Stomach (tissue), 9 donors: ENCODE results near the gene TPPP3. TPM values are rescaled to one million over a fixed set of nuclear protein-coding genes. Genes with fewer than 3 reads are reported as not detected.
"Not testable (repeated sequence)": the region's sequence is repeated elsewhere in the genome, so short reads cannot be mapped to it uniquely, and the experiment has no call there.

Experiments used
- DNase-seq, 2 donors: peaks; one replicate each; pipeline versions ENCODE4 v3.0.0 to v3.0.0-alpha.2; 2013 to 2019
- H3K27ac ChIP-seq, 5 donors: fragments of 200-600 bp in 4 of 5; sonication (generic) in 4 of 5; one replicate each; pipeline ENCODE4 v1.5.1; 2013 to 2019; ENCODE audit warnings: mild to moderate bottlenecking in 1 of 5, moderate library complexity in 1 of 5
- H3K27me3 ChIP-seq, 3 donors: fragments of 200-600 bp; sonication (generic); one replicate each; pipeline ENCODE4 v1.5.1; 2017 to 2019; ENCODE audit warnings: mixed run types in 1 of 3
- H3K36me3 ChIP-seq, 4 donors: fragments of 200-600 bp; sonication (generic); 1 replicate in 3 of 4; 2 replicates in 1 of 4; pipeline ENCODE4 v1.5.1; 2016 to 2019
- H3K4me1 ChIP-seq, 4 donors: fragments of 200-600 bp; sonication (generic); one replicate each; pipeline ENCODE4 v1.5.1; 2016 to 2019
- H3K4me3 ChIP-seq, 4 donors: fragments of 200-600 bp; sonication (generic) in 3 of 4; one replicate each; pipeline ENCODE4 v1.5.1; 2016 to 2019; ENCODE audit warnings: mild to moderate bottlenecking in 1 of 4
- H3K9me3 ChIP-seq, 4 donors: fragments of 200-600 bp; sonication (generic); one replicate each; pipeline ENCODE4 v1.5.1; 2016 to 2019
- CTCF ChIP-seq, 7 experiments: fragments of 450-650 bp in 4 of 7; fragments of 200-600 bp in 3 of 7; sonication (generic) in 3 of 7; IDR thresholded peaks; one replicate each; pipeline ENCODE4 v1.5.1; 2016 to 2019; ENCODE audit warnings: antibody characterized with exemption in 7 of 7, control low read depth in 2 of 7, mild to moderate bottlenecking in 1 of 7
- EP300 ChIP-seq: sonication (generic); formaldehyde crosslinking; IDR thresholded peaks from one replicate; pipeline ENCODE4 v1.6.1; 2017; ENCODE audit warnings: antibody characterized with exemption
- POLR2A ChIP-seq, 4 donors: fragments of 450-650 bp; IDR thresholded peaks; one replicate each; pipeline ENCODE4 v1.6.1; 2016; ENCODE audit warnings: antibody characterized with exemption in 4 of 4, control low read depth in 2 of 4, mild to moderate bottlenecking in 1 of 4, moderate library complexity in 1 of 4
- POLR2AphosphoS5 ChIP-seq, 3 donors: sonication (generic); formaldehyde crosslinking; IDR thresholded peaks; one replicate each; pipeline ENCODE4 v1.6.1; 2016; ENCODE audit warnings: antibody characterized with exemption in 3 of 3
- whole genome bisulfite sequencing, 5 donors: extraction: QIAGEN DNeasy Blood & Tissue Kit in 3 of 5; methylation state at CpG; one replicate each; pipeline versions ENCODE4 v1.1.5 to v1.1.7; 2013 to 2018; 5-methylcytosine and 5-hydroxymethylcytosine counted together
- intact Hi-C: fragments of 100-400 bp; cut with DNase I; formaldehyde crosslinking; loops from one replicate; pipeline ENCODE4 v1.15.1; 2023; ENCODE audit warnings: low total_unique reads
- polyA plus RNA-seq, 3 donors: library from polyadenylated mRNA; stranded (reverse); fragments of 200-250 nt; gene quantifications; one replicate each; pipeline ENCODE4 v1.2.3, GENCODE V29; 2013
- total RNA-seq, 5 donors: library from RNA; depleted of rRNA; stranded (reverse); fragments of >200 nt; gene quantifications; one replicate each; pipeline versions ENCODE4 v1.1.0 to v1.2.3, GENCODE V29; 2014 to 2016
- donor health status: healthy with polysubstance abuse.
- donor health status: Bipolar disorder and iron deficiency.
- donor health status: healthy.

TPPP3 gene
- total and polyA plus RNA-seq, 8 donors: 5.8 to 127 (median 13.8) TPM

GRCh38 chr16:67372664-67373063, 20.6 kb downstream of the TPPP3 start:
- Histone ChIP-seq H3K36me3 (no peaks in the 10 kb centered on the region), H3K27ac (no peak overlapping the region), H3K27me3 (no peaks in the 10 kb centered on the region), H3K4me1 (no peaks in the 10 kb centered on the region), H3K4me3 (no peak overlapping the region), H3K9me3 (no peaks in the 10 kb centered on the region)
- no peak for TF ChIP-seq POLR2AphosphoS5 (IDR thresholded peaks at IDR 0.05)
- no peak for TF ChIP-seq EP300
- peak in 4 of 7 experiments; percentile 11 to 41 (median 22) for TF ChIP-seq CTCF (IDR thresholded peaks at IDR 0.05)
- TF ChIP-seq POLR2A (IDR thresholded peaks at IDR 0.05): no peak
- intact Hi-C loops: no loop called here
- peak in 1 of 2 donors; percentile 58 for DNase-seq

- H3K4me3 ChIP-seq: no peak overlapping the region
- peak in 1 of 2 donors; percentile 8 for DNase-seq
- H3K27ac ChIP-seq: no peak overlapping the region
- H3K27me3 ChIP-seq: no peaks in the 10 kb centered on the region
- peaks cover 0 to 9% (median 0%) of the 10 kb centered on the region in 4 donors for H3K4me1 ChIP-seq
- no peaks in the 10 kb centered on the region for H3K36me3 ChIP-seq
- WGBS, 5 donors: 84 to 95% (median 89%) methylated on average over 4 of the region's 4 CpGs
- intact Hi-C loops: no loop called here
- TF ChIP-seq EP300 (no peak), CTCF (IDR thresholded peaks at IDR 0.05) (no peak), POLR2A (IDR thresholded peaks at IDR 0.05) (no peak), POLR2AphosphoS5 (IDR thresholded peaks at IDR 0.05) (no peak)
- H3K9me3 ChIP-seq: no peaks in the 10 kb centered on the region
Observed at GRCh38 chr16:67370661-67371060, 22.6 kb downstream of the TPPP3 start.

GRCh38 chr16:67364600-67365235, 28.6 kb downstream of the TPPP3 start:
- H3K27ac ChIP-seq: peak overlapping the region in 4 of 5 donors; percentile 26 to 78 (median 55)
- TF ChIP-seq POLR2AphosphoS5 (IDR thresholded peaks at IDR 0.05) (no peak), EP300 (no peak), CTCF (IDR thresholded peaks at IDR 0.05) (no peak), POLR2A (IDR thresholded peaks at IDR 0.05) (no peak)
- H3K4me1 ChIP-seq: peaks cover 10 to 31% (median 17%) of the 10 kb centered on the region in 4 donors
- no peaks in the 10 kb centered on the region for H3K9me3 ChIP-seq
- no peaks in the 10 kb centered on the region for H3K27me3 ChIP-seq
- intact Hi-C loops: no loop called here
- DNase-seq: peak in 1 of 2 donors; percentile 12
- H3K36me3 ChIP-seq: no peaks in the 10 kb centered on the region
- H3K4me3 ChIP-seq: no peak overlapping the region

- intact Hi-C loops: no loop called here
- Histone ChIP-seq H3K9me3 (no peaks in the 10 kb centered on the region), H3K27me3 (no peaks in the 10 kb centered on the region), H3K4me3 (no peak overlapping the region), H3K27ac (no peak overlapping the region), H3K4me1 (peaks cover 10 to 32% (median 17%) of the 10 kb centered on the region in 4 donors), H3K36me3 (no peaks in the 10 kb centered on the region)
- DNase-seq: no peak
- WGBS, 5 donors: 75 to 86% (median 80%) methylated on average over 3 of the region's 3 CpGs
- TF ChIP-seq EP300 (no peak), POLR2AphosphoS5 (IDR thresholded peaks at IDR 0.05) (no peak), CTCF (IDR thresholded peaks at IDR 0.05) (no peak), POLR2A (IDR thresholded peaks at IDR 0.05) (no peak)
Observed at GRCh38 chr16:67361038-67361437, 32.3 kb downstream of the TPPP3 start.

GRCh38 chr16:67359540-67360269, 33.6 kb downstream of the TPPP3 start:
- H3K27ac ChIP-seq, H3K36me3 ChIP-seq, H3K27me3 ChIP-seq, DNase-seq, H3K9me3 ChIP-seq, intact Hi-C loops, H3K4me3 ChIP-seq: not testable (repeated sequence)
- 89 to 95% (median 91%) methylated on average over 8 of the region's 8 CpGs for WGBS, 5 donors
- peaks cover 8 to 19% (median 9%) of the 10 kb centered on the region in 4 donors for H3K4me1 ChIP-seq
